Right atrium auricular region (tissue), 2 donors: ENCODE measurements around the gene AFAP1L1. TPM values are rescaled to one million over a fixed set of nuclear protein-coding genes. Genes with fewer than 3 reads are reported as not detected.

ENCODE experiments used
- DNase-seq: peaks from one replicate; pipeline ENCODE4 v3.0.0-alpha.2; 2019; ENCODE audit warnings: low spot score
- H3K27ac ChIP-seq, 2 donors: fragments of 200-600 bp; sonication (generic); 1 replicate in 1 of 2; 2 replicates in 1 of 2; pipeline ENCODE4 v1.5.1; 2016 to 2019
- H3K27me3 ChIP-seq, 2 donors: fragments of 200-600 bp; sonication (generic); one replicate each; pipeline versions ENCODE4 v1.5.1 to v1.6.0; 2017 to 2019
- H3K36me3 ChIP-seq: fragments of 200-600 bp; sonication (generic); one replicate; pipeline ENCODE4 v1.5.1; 2016
- H3K4me1 ChIP-seq, 2 donors: fragments of 200-600 bp; sonication (generic); one replicate each; pipeline versions ENCODE4 v1.5.1 to v1.6.0; 2017 to 2019
- H3K4me3 ChIP-seq, 2 donors: fragments of 200-600 bp; sonication (generic); 1 replicate in 1 of 2; 2 replicates in 1 of 2; pipeline ENCODE4 v1.5.1; 2017 to 2019; ENCODE audit warnings: mild to moderate bottlenecking in 1 of 2, moderate library complexity in 1 of 2
- H3K9me3 ChIP-seq, 2 donors: fragments of 200-600 bp; sonication (generic); one replicate each; pipeline ENCODE4 v1.5.1; 2019
- CTCF ChIP-seq, 2 donors: fragments of 200-600 bp; sonication (generic); IDR thresholded peaks; one replicate each; pipeline ENCODE4 v1.5.1; 2019; ENCODE audit warnings: antibody characterized with exemption in 2 of 2
- total RNA-seq, 2 donors: library from RNA; depleted of rRNA; stranded (reverse); fragments of >200 nt; gene quantifications; one replicate each; pipeline ENCODE4 v1.1.0, GENCODE V29; 2016

The AFAP1L1 gene
- total RNA-seq, 2 donors from 2014 or later, result 45.6 to 48.9 TPM

DNA sequence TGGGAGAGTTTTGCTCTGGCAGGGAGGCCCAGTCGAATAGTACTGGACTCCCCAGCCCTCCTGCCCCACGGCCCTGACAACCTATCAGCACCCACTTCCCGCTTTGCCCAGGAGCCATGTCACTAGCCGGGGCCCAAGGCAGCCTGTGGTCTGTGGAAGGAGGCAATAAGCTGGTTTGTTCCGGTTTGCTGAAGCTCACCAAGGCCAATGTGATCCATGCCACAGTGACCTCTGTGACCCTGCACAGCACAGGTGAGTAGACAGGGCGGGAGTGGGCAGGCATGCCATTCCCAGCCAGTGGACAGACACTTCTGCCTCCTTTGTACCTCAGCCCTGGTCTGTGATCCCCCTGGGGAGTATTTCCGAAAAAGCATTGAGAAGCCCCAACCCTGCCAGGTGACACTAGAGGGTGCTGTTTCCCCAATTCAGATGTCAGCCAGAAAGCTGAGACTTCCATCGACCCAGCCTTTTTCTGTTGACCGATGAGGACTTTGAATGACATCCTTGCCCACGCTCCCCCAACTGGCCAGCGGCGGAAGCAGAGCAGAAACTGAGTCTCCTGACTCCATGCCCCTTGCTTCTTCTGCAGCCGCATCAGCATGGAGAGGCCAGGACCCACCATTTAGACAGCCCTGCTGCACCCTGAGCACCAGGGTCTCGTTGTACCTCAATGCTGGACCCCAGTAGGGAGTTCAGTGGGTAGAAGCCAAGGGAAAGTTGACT is 95.8 kb downstream of the AFAP1L1 start:
- H3K27me3 ChIP-seq, result no peaks in the 10 kb centered on the region
- DNase-seq, result no peak
- no peaks in the 10 kb centered on the region for H3K36me3 ChIP-seq
- no peak overlapping the region for H3K4me3 ChIP-seq
- TF ChIP-seq CTCF (IDR thresholded peaks at IDR 0.05), result peak; percentile 66 to 88
- no peaks in the 10 kb centered on the region for H3K9me3 ChIP-seq
- peaks cover 0 to 24% of the 10 kb centered on the region in 2 donors for H3K4me1 ChIP-seq
- no peak overlapping the region for H3K27ac ChIP-seq

GRCh38 chr5:149367972-149368645 is 96.5 kb downstream of the AFAP1L1 start:
- H3K4me3 ChIP-seq, result no peak overlapping the region
- H3K9me3 ChIP-seq, result no peaks in the 10 kb centered on the region
- H3K27ac ChIP-seq, result no peak overlapping the region
- no peak for DNase-seq
- TF ChIP-seq CTCF (IDR thresholded peaks at IDR 0.05), result no peak
- peaks cover 0 to 24% of the 10 kb centered on the region in 2 donors for H3K4me1 ChIP-seq
- no peaks in the 10 kb centered on the region for H3K36me3 ChIP-seq
- H3K27me3 ChIP-seq, result no peaks in the 10 kb centered on the region

DNA sequence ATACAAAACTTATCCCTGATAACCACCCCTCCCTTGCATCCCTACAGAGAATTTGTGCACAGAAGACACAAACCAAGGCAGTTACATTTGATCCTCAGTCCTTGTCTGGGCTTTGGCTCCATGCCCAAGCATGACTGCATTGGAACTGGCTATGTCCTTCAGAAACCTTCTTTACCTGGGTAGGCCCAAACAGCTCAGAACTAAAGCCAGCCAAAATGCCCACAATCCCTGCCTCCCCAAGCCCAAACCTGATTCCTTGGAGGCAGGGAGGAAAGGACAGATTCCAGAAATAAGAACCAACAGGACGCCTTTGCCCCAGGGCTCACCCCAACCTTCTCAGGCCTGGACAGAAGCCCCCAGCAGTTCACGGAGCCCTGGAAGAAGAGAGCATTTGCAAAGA is 99.2 kb downstream of the AFAP1L1 start:
- no peak overlapping the region for H3K27ac ChIP-seq
- DNase-seq, result no peak
- H3K36me3 ChIP-seq, result no peaks in the 10 kb centered on the region
- H3K9me3 ChIP-seq, result no peaks in the 10 kb centered on the region
- H3K27me3 ChIP-seq, result no peaks in the 10 kb centered on the region
- no peak overlapping the region for H3K4me3 ChIP-seq
- peaks cover 0 to 24% of the 10 kb centered on the region in 2 donors for H3K4me1 ChIP-seq
- no peak for TF ChIP-seq CTCF (IDR thresholded peaks at IDR 0.05)

DNA sequence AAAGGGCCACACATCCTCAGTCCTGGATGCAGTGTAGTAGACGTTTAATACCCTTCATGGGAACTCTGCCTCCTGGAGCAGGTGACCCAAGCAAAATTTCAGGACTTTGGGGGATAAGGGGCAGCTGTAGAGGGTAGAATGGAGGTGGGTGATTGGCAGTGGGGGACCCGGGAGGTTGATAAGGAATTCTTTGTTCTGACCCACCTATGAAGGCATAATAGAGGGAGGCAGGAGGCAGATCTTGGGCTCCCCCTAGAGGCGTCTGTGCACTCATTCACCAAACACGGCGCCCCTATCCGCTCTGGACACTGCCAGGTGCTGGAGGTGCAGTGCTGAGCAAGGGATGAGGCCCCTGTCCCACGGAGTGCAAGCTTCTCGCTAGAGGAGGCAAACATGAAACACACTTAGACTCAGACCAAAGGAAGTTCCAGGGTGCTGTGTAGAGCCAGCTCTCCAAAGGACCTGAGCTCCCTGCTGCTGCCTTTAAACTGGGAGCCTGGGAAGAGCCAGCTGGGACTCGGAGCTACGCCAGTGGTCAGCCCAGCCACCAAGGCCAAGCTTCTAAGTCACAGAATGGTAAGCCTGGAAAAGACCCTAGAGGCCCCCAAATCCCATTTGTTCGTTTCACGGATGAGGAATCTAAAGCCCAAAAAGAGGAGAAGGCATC is 99.8 kb downstream of the AFAP1L1 start:
- Histone ChIP-seq H3K9me3 (no peaks in the 10 kb centered on the region), H3K36me3 (no peaks in the 10 kb centered on the region), H3K4me1 (peaks cover 0 to 24% of the 10 kb centered on the region in 2 donors), H3K27ac (no peak overlapping the region), H3K4me3 (no peak overlapping the region), H3K27me3 (no peaks in the 10 kb centered on the region)
- TF ChIP-seq CTCF (IDR thresholded peaks at IDR 0.05), result peak; percentile 58 to 83
- no peak for DNase-seq

GRCh38 chr5:149372076-149372795 is 100.6 kb downstream of the AFAP1L1 start:
- peaks cover 0 to 22% of the 10 kb centered on the region in 2 donors for H3K4me1 ChIP-seq
- H3K9me3 ChIP-seq, result no peaks in the 10 kb centered on the region
- H3K36me3 ChIP-seq, result no peaks in the 10 kb centered on the region
- no peak for DNase-seq
- H3K27ac ChIP-seq, result peak overlapping the region in 1 of 2 donors; percentile 0
- no peak overlapping the region for H3K4me3 ChIP-seq
- TF ChIP-seq CTCF (IDR thresholded peaks at IDR 0.05), result no peak
- H3K27me3 ChIP-seq, result no peaks in the 10 kb centered on the region
